Glomerular visceral epithelial cell (primary cell): Measurements from ENCODE around the gene SOX2.
A peak's percentile ranks its signal among the peaks of the same experiment; 100 is the strongest.

ENCODE experiments used
- DNase-seq: peaks from one replicate; pipeline ENCODE4 v3.0.0-alpha.2; 2016; ENCODE audit errors: extremely low spot score

Gene SOX2

GRCh38 chr3:181704421-181705085 is 7.2 kb upstream of the SOX2 start:
- no peak for DNase-seq

- no peak for DNase-seq
Measured at GRCh38 chr3:181705086-181705480, 6.6 kb upstream of the SOX2 start.

DNA sequence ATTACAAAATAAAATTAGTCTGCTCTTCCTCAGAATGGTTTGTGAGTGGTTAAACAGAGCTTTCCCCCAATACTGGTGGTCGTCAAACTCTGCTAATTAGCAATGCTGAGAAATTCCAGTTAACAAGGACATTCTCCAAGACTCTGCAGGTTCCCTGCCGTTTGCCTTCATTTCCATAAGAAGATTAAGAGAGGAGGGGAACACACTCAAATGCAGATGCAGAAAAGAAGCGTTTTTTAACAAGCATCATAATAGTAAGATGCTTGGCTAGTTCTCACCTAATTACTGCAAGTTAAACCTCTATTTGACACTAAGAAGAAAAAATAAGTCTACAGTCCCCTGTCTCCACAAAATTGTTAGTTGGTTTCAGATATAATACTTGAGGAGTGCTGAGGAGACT is 3.7 kb upstream of the SOX2 start:
- DNase-seq, result no peak

GRCh38 chr3:181709537-181710279 is 2.0 kb upstream of the SOX2 start:
- peak; percentile 53 for DNase-seq

- no peak for DNase-seq
Measured at GRCh38 chr3:181710345-181711291, 1.1 kb upstream of the SOX2 start.

DNA sequence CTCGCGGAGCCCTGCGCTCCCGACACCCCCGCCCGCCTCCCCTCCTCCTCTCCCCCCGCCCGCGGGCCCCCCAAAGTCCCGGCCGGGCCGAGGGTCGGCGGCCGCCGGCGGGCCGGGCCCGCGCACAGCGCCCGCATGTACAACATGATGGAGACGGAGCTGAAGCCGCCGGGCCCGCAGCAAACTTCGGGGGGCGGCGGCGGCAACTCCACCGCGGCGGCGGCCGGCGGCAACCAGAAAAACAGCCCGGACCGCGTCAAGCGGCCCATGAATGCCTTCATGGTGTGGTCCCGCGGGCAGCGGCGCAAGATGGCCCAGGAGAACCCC is 464 bp downstream of the SOX2 start:
- no peak for DNase-seq

DNA sequence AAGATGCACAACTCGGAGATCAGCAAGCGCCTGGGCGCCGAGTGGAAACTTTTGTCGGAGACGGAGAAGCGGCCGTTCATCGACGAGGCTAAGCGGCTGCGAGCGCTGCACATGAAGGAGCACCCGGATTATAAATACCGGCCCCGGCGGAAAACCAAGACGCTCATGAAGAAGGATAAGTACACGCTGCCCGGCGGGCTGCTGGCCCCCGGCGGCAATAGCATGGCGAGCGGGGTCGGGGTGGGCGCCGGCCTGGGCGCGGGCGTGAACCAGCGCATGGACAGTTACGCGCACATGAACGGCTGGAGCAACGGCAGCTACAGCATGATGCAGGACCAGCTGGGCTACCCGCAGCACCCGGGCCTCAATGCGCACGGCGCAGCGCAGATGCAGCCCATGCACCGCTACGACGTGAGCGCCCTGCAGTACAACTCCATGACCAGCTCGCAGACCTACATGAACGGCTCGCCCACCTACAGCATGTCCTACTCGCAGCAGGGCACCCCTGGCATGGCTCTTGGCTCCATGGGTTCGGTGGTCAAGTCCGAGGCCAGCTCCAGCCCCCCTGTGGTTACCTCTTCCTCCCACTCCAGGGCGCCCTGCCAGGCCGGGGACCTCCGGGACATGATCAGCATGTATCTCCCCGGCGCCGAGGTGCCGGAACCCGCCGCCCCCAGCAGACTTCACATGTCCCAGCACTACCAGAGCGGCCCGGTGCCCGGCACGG is 991 bp downstream of the SOX2 start:
- DNase-seq, result no peak

DNA sequence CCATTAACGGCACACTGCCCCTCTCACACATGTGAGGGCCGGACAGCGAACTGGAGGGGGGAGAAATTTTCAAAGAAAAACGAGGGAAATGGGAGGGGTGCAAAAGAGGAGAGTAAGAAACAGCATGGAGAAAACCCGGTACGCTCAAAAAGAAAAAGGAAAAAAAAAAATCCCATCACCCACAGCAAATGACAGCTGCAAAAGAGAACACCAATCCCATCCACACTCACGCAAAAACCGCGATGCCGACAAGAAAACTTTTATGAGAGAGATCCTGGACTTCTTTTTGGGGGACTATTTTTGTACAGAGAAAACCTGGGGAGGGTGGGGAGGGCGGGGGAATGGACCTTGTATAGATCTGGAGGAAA is 1.5 kb downstream of the SOX2 start:
- no peak for DNase-seq

GRCh38 chr3:181713676-181714612 is 2.2 kb downstream of the SOX2 start:
- DNase-seq, result no peak

- DNase-seq, result no peak
Measured at GRCh38 chr3:181715571-181716340, 4.0 kb downstream of the SOX2 start.

- DNase-seq, result no peak
Measured at GRCh38 chr3:181716966-181717365, 5.2 kb downstream of the SOX2 start.

GRCh38 chr3:181717549-181718171 is 5.9 kb downstream of the SOX2 start:
- no peak for DNase-seq

- DNase-seq, result no peak
Measured at GRCh38 chr3:181718369-181718768, 6.6 kb downstream of the SOX2 start.

GRCh38 chr3:181718987-181719911 is 7.5 kb downstream of the SOX2 start:
- no peak for DNase-seq

GRCh38 chr3:181719991-181720680 is 8.4 kb downstream of the SOX2 start:
- DNase-seq, result no peak

DNA sequence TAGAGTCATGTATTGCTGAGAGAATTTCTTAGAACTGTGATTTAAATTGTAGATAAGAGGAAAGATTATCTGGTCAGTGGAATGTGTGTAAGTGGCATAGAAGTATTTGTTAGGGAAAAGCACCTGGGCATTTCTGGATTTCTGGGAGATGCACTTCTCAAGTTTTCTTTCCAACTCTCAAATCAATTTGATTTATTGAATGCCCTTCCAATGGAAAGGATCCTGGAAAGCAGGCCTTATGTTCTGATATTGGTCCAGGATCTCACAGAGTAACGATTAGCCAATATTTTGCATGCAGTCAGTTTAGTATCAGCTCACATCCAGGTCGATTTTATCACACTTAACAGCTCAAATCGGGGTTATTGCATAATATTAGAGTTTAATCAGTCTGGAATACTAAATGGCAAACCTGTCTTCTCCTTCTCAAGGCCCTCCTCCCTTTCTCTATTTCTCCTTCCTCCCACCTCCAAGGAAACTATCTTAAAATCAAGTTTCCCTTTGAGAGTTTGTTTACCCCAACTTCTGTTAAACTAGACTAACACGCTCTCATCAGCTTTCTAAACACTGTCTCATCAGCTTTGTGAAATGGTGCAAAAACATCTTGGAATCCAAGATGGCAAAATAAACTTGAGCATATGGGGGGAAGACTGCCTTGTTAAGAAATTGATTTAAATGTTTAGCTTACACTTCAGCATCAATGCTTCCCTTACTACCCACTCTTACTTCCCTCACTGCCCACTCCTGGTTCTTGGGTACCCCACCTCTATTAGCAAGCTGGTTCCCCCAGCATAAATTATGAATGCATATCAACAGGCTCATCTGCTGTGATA is 9.5 kb downstream of the SOX2 start:
- DNase-seq, result no peak

GRCh38 chr3:181722156-181722555 is 10.4 kb downstream of the SOX2 start:
- no peak for DNase-seq
